Cardiac fibroblast (primary cell): ENCODE measurements around the gene SCN1B.

Source experiments
- DNase-seq, 2 donors: peaks; one replicate each; pipeline versions ENCODE4 v3.0.0 to v3.0.0-alpha.2; 2010; ENCODE audit warnings: low read depth in 2 of 2
- H3K4me3 ChIP-seq, 2 donors: replicated peaks in 1 of 2; 1 replicate in 1 of 2; 2 replicates in 1 of 2; pipeline ENCODE4 v1.5.1; 2011; ENCODE audit warnings: low read depth in 2 of 2, low read length in 2 of 2, mild to moderate bottlenecking in 2 of 2, moderate library complexity in 1 of 2
- CTCF ChIP-seq: IDR thresholded peaks from one replicate; pipeline ENCODE4 v1.5.1; 2011; ENCODE audit warnings: low read depth, mild to moderate bottlenecking, low read length, inconsistent platforms

Gene SCN1B

GRCh38 chr19:35021016-35021415, 9.3 kb upstream of the SCN1B start:
- H3K4me3 ChIP-seq: no peak overlapping the region
- no peak for TF ChIP-seq CTCF
- no peak for DNase-seq

GRCh38 chr19:35021596-35021995, 8.7 kb upstream of the SCN1B start:
- no peak overlapping the region for H3K4me3 ChIP-seq
- TF ChIP-seq CTCF: no peak
- DNase-seq: no peak

- H3K4me3 ChIP-seq: no peak overlapping the region
- no peak for TF ChIP-seq CTCF
- DNase-seq: no peak
Measured at GRCh38 chr19:35022460-35022859, 7.8 kb upstream of the SCN1B start.

GRCh38 chr19:35023428-35023827, 6.8 kb upstream of the SCN1B start:
- no peak for TF ChIP-seq CTCF
- DNase-seq: no peak
- no peak overlapping the region for H3K4me3 ChIP-seq

- DNase-seq: no peak
- TF ChIP-seq CTCF: no peak
- no peak overlapping the region for H3K4me3 ChIP-seq
Measured at GRCh38 chr19:35024095-35024494, 6.2 kb upstream of the SCN1B start.

- TF ChIP-seq CTCF: no peak
- no peak for DNase-seq
- H3K4me3 ChIP-seq: no peak overlapping the region
Measured at GRCh38 chr19:35025969-35026368, 4.3 kb upstream of the SCN1B start.

- no peak for DNase-seq
- H3K4me3 ChIP-seq: no peak overlapping the region
- TF ChIP-seq CTCF: no peak
Measured at GRCh38 chr19:35026418-35026817, 3.9 kb upstream of the SCN1B start.
